Ascending aorta (tissue), 2 donors: ENCODE results near the gene SNX2. TPM values are rescaled to one million over a fixed set of nuclear protein-coding genes. Genes with fewer than 3 reads are reported as not detected.

Experiments used
- DNase-seq, 2 donors: peaks; one replicate each; pipeline ENCODE4 v3.0.0-alpha.2; 2019; ENCODE audit warnings: low spot score in 2 of 2
- H3K27ac ChIP-seq, 2 donors: fragments of 200-600 bp; sonication (generic); one replicate each; pipeline ENCODE4 v1.5.1; 2016 to 2017; ENCODE audit warnings: mild to moderate bottlenecking in 1 of 2
- H3K27me3 ChIP-seq: fragments of 200-600 bp; sonication (generic); one replicate; pipeline ENCODE4 v1.5.1; 2017
- H3K36me3 ChIP-seq, 2 donors: fragments of 200-600 bp; sonication (generic); one replicate each; pipeline ENCODE4 v1.5.1; 2016
- H3K4me1 ChIP-seq, 2 donors: fragments of 200-600 bp; sonication (generic); one replicate each; pipeline ENCODE4 v1.5.1; 2016 to 2017; ENCODE audit warnings: mild to moderate bottlenecking in 1 of 2
- H3K4me3 ChIP-seq, 2 donors: fragments of 200-600 bp; sonication (generic); one replicate each; pipeline ENCODE4 v1.5.1; 2016 to 2017; ENCODE audit warnings: mild to moderate bottlenecking in 1 of 2
- H3K9me3 ChIP-seq, 2 donors: fragments of 200-600 bp; sonication (generic); one replicate each; pipeline ENCODE4 v1.5.1; 2016
- CTCF ChIP-seq, 3 experiments: fragments of 200-600 bp in 2 of 3; fragments of 450-650 bp in 1 of 3; sonication (generic) in 2 of 3; IDR thresholded peaks; one replicate each; pipeline ENCODE4 v1.5.1; 2016 to 2019; ENCODE audit warnings: antibody characterized with exemption in 3 of 3, mild to moderate bottlenecking in 1 of 3, moderate library complexity in 1 of 3
- intact Hi-C: fragments of 100-400 bp; cut with DNase I; formaldehyde crosslinking; loops from one replicate; pipeline ENCODE4 v1.15.1; 2023
- total RNA-seq: library from RNA; depleted of rRNA; stranded (reverse); fragments of >200 nt; gene quantifications from one replicate; pipeline ENCODE4 v1.1.0, GENCODE V29; 2016

Gene SNX2
- 15.6 TPM for total RNA-seq

- H3K27me3 ChIP-seq: no peaks in the 10 kb centered on the region
- H3K9me3 ChIP-seq: no peaks in the 10 kb centered on the region
- H3K4me1 ChIP-seq: peaks cover 0 to 15% of the 10 kb centered on the region in 2 donors
- no peaks in the 10 kb centered on the region for H3K36me3 ChIP-seq
- peak within 1 kb of the TSS; percentile 77 to 99 for H3K4me3 ChIP-seq
- peak within 1 kb of the TSS; percentile 79 to 94 for H3K27ac ChIP-seq
- peak; percentile 71 to 97 for DNase-seq
- TF ChIP-seq CTCF (IDR thresholded peaks at IDR 0.05): no peak
- intact Hi-C loops: loop anchor here (1.0 to 10.0 kb wide), 6 partner anchors 70 to 740 kb away; partner anchors contain the start of genes CSNK1G3, PPIC, PRDM6 and SNX24
Measured at GRCh38 chr5:122774861-122775549, at the start of gene SNX2. TSS of gene SNX2 (plus strand) at chr5:122775080. CDS start at chr5:122775104, 24 bp downstream.

- H3K4me3 ChIP-seq: no peak overlapping the region
- TF ChIP-seq CTCF (IDR thresholded peaks at IDR 0.05): no peak
- H3K27me3 ChIP-seq: no peaks in the 10 kb centered on the region
- DNase-seq: no peak
- no peaks in the 10 kb centered on the region for H3K4me1 ChIP-seq
- intact Hi-C loops: no loop called here
- H3K27ac ChIP-seq: no peak overlapping the region
- H3K36me3 ChIP-seq: no peaks in the 10 kb centered on the region
- H3K9me3 ChIP-seq: no peaks in the 10 kb centered on the region
Measured at GRCh38 chr5:122727112-122727541, 47.8 kb upstream of the SNX2 start.

- intact Hi-C loops: no loop called here
- no peak for TF ChIP-seq CTCF (IDR thresholded peaks at IDR 0.05)
Measured at GRCh38 chr5:122730037-122730436, 44.8 kb upstream of the SNX2 start.

GRCh38 chr5:122730456-122730855 lies 44.4 kb upstream of the SNX2 start:
- H3K4me3 ChIP-seq: no peak overlapping the region

More at GRCh38 chr5:122730037-122730436, 44.8 kb upstream of the SNX2 start:
- Histone ChIP-seq H3K27ac (no peak overlapping the region), H3K36me3 (no peaks in the 10 kb centered on the region), H3K4me1 (no peaks in the 10 kb centered on the region), H3K27me3 (no peaks in the 10 kb centered on the region), H3K4me3 (no peak overlapping the region), H3K9me3 (no peaks in the 10 kb centered on the region)
- no peak for DNase-seq

GRCh38 chr5:122736086-122736845 lies 38.6 kb upstream of the SNX2 start:
- Histone ChIP-seq H3K4me1 (no peaks in the 10 kb centered on the region), H3K36me3 (no peaks in the 10 kb centered on the region), H3K27ac (no peak overlapping the region), H3K4me3 (no peak overlapping the region), H3K27me3 (no peaks in the 10 kb centered on the region), H3K9me3 (no peaks in the 10 kb centered on the region)
- intact Hi-C loops: no loop called here
- TF ChIP-seq CTCF (IDR thresholded peaks at IDR 0.05): no peak
- no peak for DNase-seq

More at GRCh38 chr5:122730456-122730855, 44.4 kb upstream of the SNX2 start:
- no peak for TF ChIP-seq CTCF (IDR thresholded peaks at IDR 0.05)
- intact Hi-C loops: no loop called here
- no peak overlapping the region for H3K27ac ChIP-seq
- no peaks in the 10 kb centered on the region for H3K36me3 ChIP-seq
- no peaks in the 10 kb centered on the region for H3K9me3 ChIP-seq
- no peaks in the 10 kb centered on the region for H3K4me1 ChIP-seq
- DNase-seq: no peak
- no peaks in the 10 kb centered on the region for H3K27me3 ChIP-seq
